Trophoblast cell (in vitro differentiated cells and primary cell): ENCODE results near the gene NPB.

Experiments used
- DNase-seq, 2 donors: peaks; one replicate each; pipeline ENCODE4 v3.0.0-alpha.2; 2016
- H2AFZ ChIP-seq: 2 replicates; pipeline ENCODE4 v1.6.1; 2013; ENCODE audit warnings: low read length, moderate library complexity, mild to moderate bottlenecking; ENCODE audit not compliant: insufficient read depth, poor library complexity
- H2AK5ac ChIP-seq: 2 replicates; pipeline ENCODE4 v1.6.1; 2013; ENCODE audit warnings: mild to moderate bottlenecking, low read length
- H2BK120ac ChIP-seq: 2 replicates; pipeline ENCODE4 v1.6.1; 2013; ENCODE audit warnings: low read length, mild to moderate bottlenecking, moderate library complexity; ENCODE audit not compliant: insufficient read depth, poor library complexity
- H2BK12ac ChIP-seq: 2 replicates; pipeline ENCODE4 v1.6.1; 2013; ENCODE audit warnings: mild to moderate bottlenecking, low read length, moderate library complexity
- H2BK5ac ChIP-seq: 2 replicates; pipeline ENCODE4 v1.6.1; 2013; ENCODE audit warnings: low read length, low read depth, moderate library complexity, mild to moderate bottlenecking; ENCODE audit not compliant: poor library complexity
- H3K14ac ChIP-seq: 2 replicates; pipeline ENCODE4 v1.6.1; 2013; ENCODE audit warnings: mild to moderate bottlenecking, low read length
- H3K18ac ChIP-seq: 2 replicates; pipeline ENCODE4 v1.6.1; 2013; ENCODE audit warnings: mild to moderate bottlenecking, low read length
- H3K23ac ChIP-seq: 2 replicates; pipeline ENCODE4 v1.6.1; 2013; ENCODE audit warnings: low read length
- H3K27ac ChIP-seq: 2 replicates; pipeline ENCODE4 v1.5.1; 2013; ENCODE audit warnings: low read depth, mild to moderate bottlenecking, inconsistent platforms, low read length, moderate library complexity
- H3K27me3 ChIP-seq: 2 replicates; pipeline ENCODE4 v1.6.1; 2013; ENCODE audit warnings: inconsistent platforms, mild to moderate bottlenecking, low read length, moderate library complexity; ENCODE audit not compliant: insufficient read depth
- H3K36me3 ChIP-seq, 2 experiments: 1 replicate in 1 of 2; 2 replicates in 1 of 2; pipeline ENCODE4 v1.6.1; 2013; ENCODE audit warnings: low read length in 2 of 2, mild to moderate bottlenecking in 2 of 2, moderate library complexity in 1 of 2; ENCODE audit not compliant: insufficient read depth in 2 of 2, control insufficient read depth in 1 of 2
- H3K4ac ChIP-seq: 2 replicates; pipeline ENCODE4 v1.6.1; 2013; ENCODE audit warnings: low read depth, mild to moderate bottlenecking, low read length, moderate library complexity
- H3K4me1 ChIP-seq, 2 experiments: 1 replicate in 1 of 2; 2 replicates in 1 of 2; pipeline ENCODE4 v1.6.1; 2013; ENCODE audit warnings: low read length in 2 of 2, mild to moderate bottlenecking in 2 of 2, moderate library complexity in 1 of 2; ENCODE audit not compliant: insufficient read depth in 2 of 2, control insufficient read depth in 1 of 2
- H3K4me2 ChIP-seq: 2 replicates; pipeline ENCODE4 v1.6.1; 2013; ENCODE audit warnings: inconsistent platforms, mild to moderate bottlenecking, low read length, moderate library complexity
- H3K4me3 ChIP-seq: 2 replicates; pipeline ENCODE4 v1.5.1; 2013; ENCODE audit warnings: mild to moderate bottlenecking, low read depth, low read length, inconsistent platforms
- H3K79me1 ChIP-seq: one replicate; pipeline ENCODE4 v1.6.1; 2013; ENCODE audit warnings: low read length
- H3K79me2 ChIP-seq: 2 replicates; pipeline ENCODE4 v1.6.1; 2013; ENCODE audit warnings: low read length, mild to moderate bottlenecking; ENCODE audit not compliant: control insufficient read depth, insufficient read depth, poor library complexity
- H3K9ac ChIP-seq: 2 replicates; pipeline ENCODE4 v1.6.1; 2013; ENCODE audit warnings: mild to moderate bottlenecking, low read length
- H3K9me3 ChIP-seq: 2 replicates; pipeline ENCODE4 v1.6.1; 2013; ENCODE audit warnings: low read depth, mild to moderate bottlenecking, control low read depth, inconsistent platforms, low read length; ENCODE audit not compliant: insufficient read depth
- H4K12ac ChIP-seq: 2 replicates; pipeline ENCODE4 v1.6.1; 2013; ENCODE audit warnings: low read depth, mild to moderate bottlenecking, low read length, moderate library complexity
- H4K8ac ChIP-seq: 2 replicates; pipeline ENCODE4 v1.6.1; 2013; ENCODE audit warnings: low read depth, mild to moderate bottlenecking, low read length, moderate library complexity
- H4K91ac ChIP-seq: one replicate; pipeline ENCODE4 v1.6.1; 2013; ENCODE audit warnings: low read depth, mild to moderate bottlenecking, low read length, moderate library complexity
- WGBS: extraction: QIAGEN DNeasy Blood & Tissue Kit; methylation state at CpG from one replicate; pipeline ENCODE4 v1.1.7; 2013; ENCODE audit warnings: missing lambda C conversion rate; ENCODE audit not compliant: insufficient read length, insufficient coverage; ENCODE audit errors: extremely low coverage; 5-methylcytosine and 5-hydroxymethylcytosine counted together

NPB gene

GRCh38 chr17:81922566-81923301, 20.7 kb downstream of the NPB start:
- Histone ChIP-seq H3K9ac (no peak overlapping the region), H3K27me3 (no peaks in the 10 kb centered on the region), H3K36me3 (peaks cover 36 to 38% of the 10 kb centered on the region in 2 experiments), H2AK5ac (peak overlapping the region; percentile 2), H2BK5ac (peak overlapping the region; percentile 17), H2BK12ac (peak overlapping the region; percentile 10), H3K4me2 (peak overlapping the region; percentile 56), H4K8ac (no peak overlapping the region), H2AFZ (peak overlapping the region; percentile 26), H3K14ac (peak overlapping the region; percentile 41), H3K18ac (peak overlapping the region; percentile 6), H3K79me1 (peaks cover 25% of the 10 kb centered on the region), H2BK120ac (peak overlapping the region; percentile 8), H3K4me3 (no peak overlapping the region), H3K79me2 (peaks cover 40% of the 10 kb centered on the region), H4K91ac (peak overlapping the region; percentile 34), H3K4ac (peak overlapping the region; percentile 98), H3K27ac (peak overlapping the region; percentile 22), H3K9me3 (peaks cover 2% of the 10 kb centered on the region), H4K12ac (no peak overlapping the region), H3K23ac (no peak overlapping the region), H3K4me1 (peaks cover 32 to 35% of the 10 kb centered on the region in 2 experiments)
- no CpG with 5 or more reads among the region's 58 CpGs for WGBS
- no peak for DNase-seq

- peak in 1 of 2 donors; percentile 45 for DNase-seq
- Histone ChIP-seq H3K79me2 (peaks cover 44% of the 10 kb centered on the region), H4K91ac (peak overlapping the region; percentile 90), H4K12ac (peak overlapping the region; percentile 46), H3K14ac (peak overlapping the region; percentile 84), H3K27ac (peak overlapping the region; percentile 95), H3K79me1 (peaks cover 30% of the 10 kb centered on the region), H2BK5ac (peak overlapping the region; percentile 87), H3K4me3 (no peak overlapping the region), H3K23ac (no peak overlapping the region), H3K4me1 (peaks cover 39 to 41% of the 10 kb centered on the region in 2 experiments), H3K9me3 (peaks cover 2% of the 10 kb centered on the region), H3K4me2 (peak overlapping the region; percentile 56), H3K36me3 (peaks cover 36 to 38% of the 10 kb centered on the region in 2 experiments), H4K8ac (peak overlapping the region; percentile 68), H3K9ac (no peak overlapping the region), H3K27me3 (no peaks in the 10 kb centered on the region), H2BK12ac (peak overlapping the region; percentile 42), H3K4ac (peak overlapping the region; percentile 85), H2AFZ (peak overlapping the region; percentile 6), H2AK5ac (peak overlapping the region; percentile 28), H3K18ac (peak overlapping the region; percentile 83), H2BK120ac (peak overlapping the region; percentile 86)
- WGBS, result no CpG with 5 or more reads among the region's 32 CpGs
These were observed 21.5 kb downstream of the NPB start for GRCh38 chr17:81923302-81924260.

- H2AFZ ChIP-seq, result peak overlapping the region; percentile 23
- H2BK12ac ChIP-seq, result peak overlapping the region; percentile 37
- no peak overlapping the region for H3K9ac ChIP-seq
- H3K23ac ChIP-seq, result no peak overlapping the region
- no peak overlapping the region for H3K4me2 ChIP-seq
- peak overlapping the region; percentile 25 for H4K8ac ChIP-seq
- H3K4ac ChIP-seq, result peak overlapping the region; percentile 85
- WGBS, result no CpG with 5 or more reads among the region's 21 CpGs
- peak overlapping the region; percentile 48 for H2BK120ac ChIP-seq
- H4K12ac ChIP-seq, result no peak overlapping the region
- H4K91ac ChIP-seq, result peak overlapping the region; percentile 90
- peak overlapping the region; percentile 87 for H2BK5ac ChIP-seq
- H2AK5ac ChIP-seq, result peak overlapping the region; percentile 53
- peaks cover 42% of the 10 kb centered on the region in 2 experiments for H3K4me1 ChIP-seq
- no peak overlapping the region for H3K4me3 ChIP-seq
- H3K79me2 ChIP-seq, result peaks cover 44% of the 10 kb centered on the region
- DNase-seq, result no peak
- peak overlapping the region; percentile 26 for H3K18ac ChIP-seq
- H3K9me3 ChIP-seq, result peaks cover 2% of the 10 kb centered on the region
- no peaks in the 10 kb centered on the region for H3K27me3 ChIP-seq
- peaks cover 26 to 28% of the 10 kb centered on the region in 2 experiments for H3K36me3 ChIP-seq
- peak overlapping the region; percentile 59 for H3K14ac ChIP-seq
- H3K27ac ChIP-seq, result peak overlapping the region; percentile 95
- peaks cover 30% of the 10 kb centered on the region for H3K79me1 ChIP-seq
These were observed 22.8 kb downstream of the NPB start for GRCh38 chr17:81924557-81925532.
